Mesenchymal stem cell (in vitro differentiated cells and primary cell): ENCODE results near the gene BTRC.
"Not testable (repeated sequence)": the region's sequence is repeated elsewhere in the genome, so short reads cannot be mapped to it uniquely, and the experiment has no call there.

ENCODE experiments used
- DNase-seq: peaks from one replicate; pipeline ENCODE4 v3.0.0-alpha.2; 2013
- H2AFZ ChIP-seq: one replicate; pipeline ENCODE4 v1.6.1; 2013; ENCODE audit warnings: low read depth, mild to moderate bottlenecking, control low read depth, inconsistent platforms, low read length, moderate library complexity
- H2AK5ac ChIP-seq: 2 replicates; pipeline ENCODE4 v1.6.1; 2013; ENCODE audit warnings: low read length, moderate library complexity, mild to moderate bottlenecking, inconsistent platforms; ENCODE audit not compliant: severe bottlenecking
- H2BK120ac ChIP-seq: one replicate; pipeline ENCODE4 v1.6.1; 2013; ENCODE audit warnings: low read depth, mild to moderate bottlenecking, inconsistent platforms, low read length, moderate library complexity
- H2BK12ac ChIP-seq, 2 experiments: one replicate each; pipeline ENCODE4 v1.6.1; 2013; ENCODE audit warnings: inconsistent platforms in 2 of 2, low read length in 2 of 2, mild to moderate bottlenecking in 2 of 2, moderate library complexity in 2 of 2, control low read depth in 1 of 2
- H2BK15ac ChIP-seq: one replicate; pipeline ENCODE4 v1.6.1; 2013; ENCODE audit warnings: mild to moderate bottlenecking, low read depth, inconsistent platforms; ENCODE audit not compliant: poor library complexity, severe bottlenecking
- H2BK5ac ChIP-seq: 2 replicates; pipeline ENCODE4 v1.6.1; 2013; ENCODE audit warnings: low read depth, mild to moderate bottlenecking, low read length, control low read depth, inconsistent platforms; ENCODE audit not compliant: poor library complexity, severe bottlenecking
- H3K14ac ChIP-seq, 2 experiments: one replicate each; pipeline ENCODE4 v1.6.1; 2013; ENCODE audit warnings: inconsistent platforms in 2 of 2, low read length in 2 of 2, control low read depth in 1 of 2, mild to moderate bottlenecking in 1 of 2, moderate library complexity in 1 of 2
- H3K18ac ChIP-seq, 2 experiments: one replicate each; pipeline ENCODE4 v1.6.1; 2013; ENCODE audit warnings: inconsistent platforms in 2 of 2, low read length in 2 of 2, control low read depth in 1 of 2, low read depth in 1 of 2, mild to moderate bottlenecking in 1 of 2
- H3K23ac ChIP-seq, 2 experiments: one replicate each; pipeline ENCODE4 v1.6.1; 2013; ENCODE audit warnings: inconsistent platforms in 2 of 2, low read length in 2 of 2, mild to moderate bottlenecking in 2 of 2, moderate library complexity in 2 of 2, control low read depth in 1 of 2
- H3K27ac ChIP-seq: 2 replicates; pipeline ENCODE4 v1.5.1; 2013; ENCODE audit warnings: mild to moderate bottlenecking, moderate library complexity, low read length, control low read depth, inconsistent platforms; ENCODE audit not compliant: poor library complexity, severe bottlenecking
- H3K27me3 ChIP-seq, 2 experiments: 2 replicates each; pipeline versions ENCODE4 v1.6.1 to v1.7.0; 2013; ENCODE audit warnings: low read length in 2 of 2, mild to moderate bottlenecking in 2 of 2, moderate library complexity in 2 of 2, control low read depth in 1 of 2, inconsistent platforms in 1 of 2; ENCODE audit not compliant: control insufficient read depth in 1 of 2, insufficient read depth in 1 of 2
- H3K36me3 ChIP-seq, 2 experiments: 2 replicates each; pipeline versions ENCODE4 v1.6.1 to v1.7.0; 2013; ENCODE audit warnings: low read length in 2 of 2, control low read depth in 1 of 2, inconsistent platforms in 1 of 2, low read depth in 1 of 2, mild to moderate bottlenecking in 1 of 2; ENCODE audit not compliant: insufficient read depth in 2 of 2, control insufficient read depth in 1 of 2
- H3K4ac ChIP-seq, 2 experiments: one replicate each; pipeline ENCODE4 v1.6.1; 2013; ENCODE audit warnings: inconsistent platforms in 2 of 2, low read length in 2 of 2, mild to moderate bottlenecking in 2 of 2, moderate library complexity in 2 of 2, control low read depth in 1 of 2, low read depth in 1 of 2
- H3K4me1 ChIP-seq: 2 replicates; pipeline ENCODE4 v1.6.1; 2013; ENCODE audit warnings: low read depth, low read length, control low read depth; ENCODE audit not compliant: control insufficient read depth, insufficient read depth
- H3K4me2 ChIP-seq: 2 replicates; pipeline ENCODE4 v1.6.1; 2013; ENCODE audit warnings: low read length, mild to moderate bottlenecking, inconsistent platforms; ENCODE audit not compliant: poor library complexity, severe bottlenecking
- H3K4me3 ChIP-seq, 2 experiments: 2 replicates each; pipeline versions ENCODE4 v1.5.1 to v1.7.0; 2013; ENCODE audit warnings: low read length in 2 of 2, mild to moderate bottlenecking in 2 of 2, control low read depth in 1 of 2, low read depth in 1 of 2; ENCODE audit not compliant: insufficient read depth in 1 of 2
- H3K79me1 ChIP-seq: replicated peaks from 2 replicates; pipeline ENCODE4 v1.6.1; 2013; ENCODE audit warnings: mild to moderate bottlenecking, control low read depth, low read length, inconsistent platforms; ENCODE audit not compliant: poor library complexity, severe bottlenecking
- H3K9ac ChIP-seq: 2 replicates; pipeline ENCODE4 v1.7.0; 2013; ENCODE audit warnings: mild to moderate bottlenecking, low read length, moderate library complexity
- H3K9me3 ChIP-seq: 2 replicates; pipeline ENCODE4 v1.7.0; 2013; ENCODE audit warnings: mild to moderate bottlenecking, low read length; ENCODE audit not compliant: control insufficient read depth
- H4K8ac ChIP-seq: one replicate; pipeline ENCODE4 v1.6.1; 2013; ENCODE audit warnings: inconsistent platforms, mild to moderate bottlenecking, low read length, moderate library complexity
- H4K91ac ChIP-seq: one replicate; pipeline ENCODE4 v1.6.1; 2013; ENCODE audit warnings: mild to moderate bottlenecking, low read length, inconsistent platforms
- WGBS: methylation state at CpG from one replicate; pipeline ENCODE4 v1.1.7; 2013; ENCODE audit warnings: mixed read lengths; 5-methylcytosine and 5-hydroxymethylcytosine counted together

The BTRC gene

DNA sequence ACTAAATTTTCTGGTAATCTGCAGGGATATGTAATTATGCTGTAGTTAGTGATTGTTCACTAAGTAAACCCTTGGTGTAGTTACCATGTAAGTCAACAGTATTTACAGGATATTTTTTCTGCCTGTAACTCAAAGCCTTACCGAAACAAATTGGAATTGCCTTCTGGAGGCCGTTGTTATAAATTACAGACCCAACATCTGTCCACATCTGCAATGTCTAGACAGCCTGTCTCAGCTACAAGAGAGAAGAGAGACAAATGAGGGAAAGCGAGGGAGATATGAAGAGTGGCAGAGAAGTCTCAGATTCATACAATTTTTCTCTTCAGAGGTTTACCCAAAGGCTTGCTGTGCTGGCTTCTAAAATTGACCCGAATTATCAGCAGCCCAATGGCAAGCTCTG is 23.7 kb upstream of the BTRC start:
- H3K9ac ChIP-seq, result no peak overlapping the region
- DNase-seq, result no peak
- no peak overlapping the region for H4K8ac ChIP-seq
- no peak overlapping the region for H2AFZ ChIP-seq
- H3K18ac ChIP-seq, result no peak overlapping the region
- no peak overlapping the region for H4K91ac ChIP-seq
- no peaks in the 10 kb centered on the region for H3K79me1 ChIP-seq
- no peaks in the 10 kb centered on the region for H3K36me3 ChIP-seq
- no peaks in the 10 kb centered on the region for H3K9me3 ChIP-seq
- H2BK15ac ChIP-seq, result no peak overlapping the region
- H3K27me3 ChIP-seq, result peaks cover 46 to 60% of the 10 kb centered on the region in 2 experiments
- H2BK120ac ChIP-seq, result no peak overlapping the region
- H3K27ac ChIP-seq, result no peak overlapping the region
- no peak overlapping the region for H3K14ac ChIP-seq
- no peak overlapping the region for H3K4me2 ChIP-seq
- no peak overlapping the region for H3K4ac ChIP-seq
- no peak overlapping the region for H3K23ac ChIP-seq
- H2BK12ac ChIP-seq, result no peak overlapping the region
- no peaks in the 10 kb centered on the region for H3K4me1 ChIP-seq
- H2BK5ac ChIP-seq, result no peak overlapping the region
- H3K4me3 ChIP-seq, result no peak overlapping the region
- WGBS, result 74% methylated on average over 2 of the region's 4 CpGs
- no peak overlapping the region for H2AK5ac ChIP-seq

DNA sequence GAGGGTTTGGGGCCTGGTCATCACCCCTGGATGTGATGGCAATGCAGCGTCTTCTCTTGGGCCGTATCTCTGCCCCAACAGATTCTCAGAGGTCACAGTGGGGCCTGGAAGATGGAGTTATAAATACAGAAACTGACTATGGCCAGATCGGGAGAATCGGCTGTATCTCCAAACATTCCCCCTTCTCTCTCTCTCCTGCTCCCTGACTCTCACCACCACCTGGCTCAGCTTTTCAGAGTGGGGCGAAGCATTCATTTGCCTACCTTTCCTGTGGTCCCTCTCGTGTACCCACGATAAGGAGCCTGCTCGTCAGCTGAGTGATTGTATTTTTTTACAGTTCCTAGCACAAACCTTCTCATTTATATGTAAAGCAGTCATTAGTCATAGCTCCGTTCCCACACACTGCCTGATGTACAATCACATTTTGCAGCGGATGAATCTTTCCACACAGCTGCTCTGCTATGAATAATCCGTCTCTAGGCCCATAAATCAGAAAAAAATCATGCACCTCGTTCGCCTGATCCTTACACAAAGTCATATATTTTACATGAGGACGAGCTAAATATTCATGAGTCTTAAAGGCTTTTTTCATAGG is 23.2 kb upstream of the BTRC start:
- no peak overlapping the region for H2BK12ac ChIP-seq
- no peak overlapping the region for H2BK120ac ChIP-seq
- no peak overlapping the region for H3K18ac ChIP-seq
- 76% methylated on average over 12 of the region's 14 CpGs for WGBS
- H4K8ac ChIP-seq, result no peak overlapping the region
- H3K14ac ChIP-seq, result no peak overlapping the region
- H2BK15ac ChIP-seq, result no peak overlapping the region
- H3K27me3 ChIP-seq, result peaks cover 41 to 59% of the 10 kb centered on the region in 2 experiments
- no peak overlapping the region for H3K4me3 ChIP-seq
- no peak overlapping the region for H3K4me2 ChIP-seq
- H3K23ac ChIP-seq, result no peak overlapping the region
- no peak overlapping the region for H3K4ac ChIP-seq
- no peak overlapping the region for H3K27ac ChIP-seq
- no peak overlapping the region for H2AFZ ChIP-seq
- no peaks in the 10 kb centered on the region for H3K79me1 ChIP-seq
- H3K9ac ChIP-seq, result no peak overlapping the region
- H2AK5ac ChIP-seq, result no peak overlapping the region
- H3K36me3 ChIP-seq, result no peaks in the 10 kb centered on the region
- H4K91ac ChIP-seq, result no peak overlapping the region
- peak; percentile 8 for DNase-seq
- H2BK5ac ChIP-seq, result no peak overlapping the region
- no peaks in the 10 kb centered on the region for H3K4me1 ChIP-seq
- H3K9me3 ChIP-seq, result no peaks in the 10 kb centered on the region

DNA sequence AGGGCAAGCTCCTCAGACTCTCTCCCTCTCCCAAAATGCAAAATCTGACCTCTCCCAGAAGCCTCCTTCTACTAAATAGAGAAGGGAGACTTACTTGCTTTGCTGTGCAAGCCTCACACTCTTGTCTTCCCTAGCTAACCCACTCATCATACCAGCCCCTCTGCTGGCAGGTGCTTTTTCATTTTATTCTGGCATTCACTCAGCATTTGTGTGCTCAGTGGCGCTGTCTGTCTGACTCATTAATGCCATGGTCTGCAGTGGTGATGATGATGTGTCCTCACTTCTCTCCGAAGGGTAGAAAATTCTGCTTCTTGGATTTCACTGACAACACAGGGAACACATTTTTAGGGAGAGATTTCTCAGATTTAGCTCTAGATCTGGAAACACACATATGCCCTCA is 22.0 kb upstream of the BTRC start:
- H2AK5ac ChIP-seq, result no peak overlapping the region
- no peak overlapping the region for H2BK12ac ChIP-seq
- H4K91ac ChIP-seq, result no peak overlapping the region
- no peak overlapping the region for H2AFZ ChIP-seq
- no peak overlapping the region for H3K27ac ChIP-seq
- H3K4me3 ChIP-seq, result no peak overlapping the region
- no peak overlapping the region for H3K9ac ChIP-seq
- H3K14ac ChIP-seq, result no peak overlapping the region
- no peaks in the 10 kb centered on the region for H3K4me1 ChIP-seq
- H3K4ac ChIP-seq, result no peak overlapping the region
- WGBS, result 77% methylated on average over 2 of the region's 2 CpGs
- H3K18ac ChIP-seq, result no peak overlapping the region
- peaks cover 36 to 54% of the 10 kb centered on the region in 2 experiments for H3K27me3 ChIP-seq
- no peaks in the 10 kb centered on the region for H3K36me3 ChIP-seq
- H3K79me1 ChIP-seq, result no peaks in the 10 kb centered on the region
- no peak overlapping the region for H2BK120ac ChIP-seq
- no peak overlapping the region for H2BK15ac ChIP-seq
- H4K8ac ChIP-seq, result no peak overlapping the region
- no peaks in the 10 kb centered on the region for H3K9me3 ChIP-seq
- H2BK5ac ChIP-seq, result no peak overlapping the region
- no peak for DNase-seq
- no peak overlapping the region for H3K4me2 ChIP-seq
- H3K23ac ChIP-seq, result no peak overlapping the region

DNA sequence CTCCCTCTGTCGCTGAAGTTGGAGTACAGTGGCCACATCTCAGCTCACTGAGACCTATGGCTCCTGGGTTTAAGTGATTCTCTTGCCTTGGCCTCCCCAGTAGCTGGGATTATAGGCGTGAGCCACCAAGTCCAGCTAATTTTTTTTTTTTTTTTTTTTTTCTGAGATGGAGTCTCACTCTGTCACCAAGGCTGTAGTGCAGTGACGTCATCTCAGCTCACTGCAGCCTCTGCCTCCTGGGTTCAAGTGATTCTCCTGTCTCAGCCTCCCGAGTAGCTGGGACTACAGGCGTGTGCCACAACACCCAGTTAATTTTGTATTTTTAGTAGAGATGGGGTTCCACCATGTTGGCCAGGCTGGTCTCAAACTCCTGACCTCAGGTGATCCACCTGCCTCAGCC is 19.7 kb upstream of the BTRC start:
- not testable (repeated sequence) for H3K27ac ChIP-seq, H2BK5ac ChIP-seq, H3K14ac ChIP-seq, H3K36me3 ChIP-seq, H3K4me1 ChIP-seq, H3K9me3 ChIP-seq, H2BK120ac ChIP-seq, H3K23ac ChIP-seq, H4K8ac ChIP-seq, H3K18ac ChIP-seq, H4K91ac ChIP-seq, H2AK5ac ChIP-seq, H3K79me1 ChIP-seq, DNase-seq, H2AFZ ChIP-seq, H2BK15ac ChIP-seq, H3K4me2 ChIP-seq, H3K9ac ChIP-seq, H3K4ac ChIP-seq, H3K4me3 ChIP-seq, H2BK12ac ChIP-seq
- WGBS, result 90% methylated on average over 5 of the region's 5 CpGs
- H3K27me3 ChIP-seq, result peaks cover 33 to 46% of the 10 kb centered on the region in 2 experiments
